Neuronal stem cell (in vitro differentiated cells): ENCODE data around the gene GATD1.

Experiments
- DNase-seq: peaks from one replicate; pipeline ENCODE4 v3.0.0-alpha.2; 2013; ENCODE audit warnings: low spot score
- H2AFZ ChIP-seq: one replicate; pipeline ENCODE4 v1.6.1; 2013; ENCODE audit warnings: mild to moderate bottlenecking, low read length, inconsistent platforms
- H2AK5ac ChIP-seq: 2 replicates; pipeline ENCODE4 v1.6.1; 2013; ENCODE audit warnings: low read depth, mild to moderate bottlenecking, inconsistent platforms, low read length, moderate library complexity, mixed read lengths
- H2BK120ac ChIP-seq: 2 replicates; pipeline ENCODE4 v1.6.1; 2013; ENCODE audit warnings: low read depth, mild to moderate bottlenecking, inconsistent platforms, low read length, moderate library complexity, mixed read lengths
- H2BK12ac ChIP-seq: one replicate; pipeline ENCODE4 v1.6.1; 2013; ENCODE audit warnings: low read length, inconsistent platforms
- H2BK15ac ChIP-seq: 2 replicates; pipeline ENCODE4 v1.6.1; 2013; ENCODE audit warnings: mild to moderate bottlenecking, low read length, inconsistent platforms, mixed read lengths
- H2BK5ac ChIP-seq: one replicate; pipeline ENCODE4 v1.6.1; 2013; ENCODE audit warnings: inconsistent platforms, mild to moderate bottlenecking, low read length, moderate library complexity
- H3K14ac ChIP-seq: one replicate; pipeline ENCODE4 v1.6.1; 2013; ENCODE audit warnings: low read length, inconsistent platforms
- H3K18ac ChIP-seq: 2 replicates; pipeline ENCODE4 v1.6.1; 2013; ENCODE audit warnings: low read length, inconsistent platforms
- H3K23ac ChIP-seq: 2 replicates; pipeline ENCODE4 v1.6.1; 2013; ENCODE audit warnings: low read depth, mild to moderate bottlenecking, mixed read lengths, low read length, inconsistent platforms; ENCODE audit not compliant: poor library complexity
- H3K27ac ChIP-seq: replicated peaks from 3 replicates; pipeline ENCODE4 v1.5.1; 2013; ENCODE audit warnings: low read length, inconsistent platforms
- H3K27me3 ChIP-seq, 3 experiments: 2 replicates each; pipeline ENCODE4 v1.6.1; 2013; ENCODE audit warnings: low read length in 3 of 3, mild to moderate bottlenecking in 2 of 3, inconsistent platforms in 1 of 3, low read depth in 1 of 3, mixed read lengths in 1 of 3, moderate library complexity in 1 of 3; ENCODE audit not compliant: control insufficient read depth in 3 of 3, insufficient read depth in 3 of 3
- H3K36me3 ChIP-seq, 2 donors: replicated peaks in 1 of 2; 2 replicates each; pipeline ENCODE4 v1.6.1; 2013; ENCODE audit warnings: low read length in 2 of 2; ENCODE audit not compliant: control insufficient read depth in 2 of 2, insufficient read depth in 2 of 2
- H3K4ac ChIP-seq: 2 replicates; pipeline ENCODE4 v1.6.1; 2013; ENCODE audit warnings: inconsistent platforms, mild to moderate bottlenecking, low read length, moderate library complexity
- H3K4me1 ChIP-seq, 2 donors: 1 replicate in 1 of 2; 2 replicates in 1 of 2; pipeline ENCODE4 v1.6.1; 2013; ENCODE audit warnings: low read length in 2 of 2, low read depth in 1 of 2; ENCODE audit not compliant: control insufficient read depth in 2 of 2, insufficient read depth in 1 of 2
- H3K4me2 ChIP-seq: one replicate; pipeline ENCODE4 v1.6.1; 2013; ENCODE audit warnings: mild to moderate bottlenecking, low read length, inconsistent platforms; ENCODE audit not compliant: insufficient read depth, poor library complexity, severe bottlenecking
- H3K4me3 ChIP-seq, 2 donors: 2 replicates each; pipeline ENCODE4 v1.5.1; 2013; ENCODE audit warnings: low read length in 2 of 2, mild to moderate bottlenecking in 2 of 2, inconsistent platforms in 1 of 2, moderate library complexity in 1 of 2
- H3K79me1 ChIP-seq: one replicate; pipeline ENCODE4 v1.6.1; 2013; ENCODE audit warnings: low read depth, mild to moderate bottlenecking, inconsistent platforms, low read length, moderate library complexity
- H3K9ac ChIP-seq: one replicate; pipeline ENCODE4 v1.6.1; 2013; ENCODE audit warnings: mild to moderate bottlenecking, low read depth, low read length, inconsistent platforms; ENCODE audit not compliant: poor library complexity
- H3K9me3 ChIP-seq, 2 donors: replicated peaks in 1 of 2; 2 replicates each; pipeline versions ENCODE3 to v1.6.1; 2013; ENCODE audit warnings: low read length in 2 of 2, mild to moderate bottlenecking in 2 of 2, inconsistent platforms in 1 of 2, low read depth in 1 of 2, mixed read lengths in 1 of 2, moderate library complexity in 1 of 2; ENCODE audit not compliant: control insufficient read depth in 2 of 2, insufficient read depth in 1 of 2
- H4K8ac ChIP-seq: one replicate; pipeline ENCODE4 v1.6.1; 2013; ENCODE audit warnings: low read depth, mild to moderate bottlenecking, inconsistent platforms, low read length, moderate library complexity
- H4K91ac ChIP-seq: one replicate; pipeline ENCODE4 v1.6.1; 2013; ENCODE audit warnings: low read length, low read depth, mild to moderate bottlenecking, inconsistent platforms; ENCODE audit not compliant: poor library complexity
- WGBS, 2 donors: extraction: QIAGEN DNeasy Blood & Tissue Kit; methylation state at CpG; one replicate each; pipeline ENCODE4 v1.1.7; 2013; ENCODE audit warnings: missing lambda C conversion rate in 2 of 2, mixed read lengths in 1 of 2; ENCODE audit not compliant: insufficient read length in 2 of 2, insufficient replicate concordance in 1 of 2; ENCODE audit errors: extremely low coverage in 2 of 2; 5-methylcytosine and 5-hydroxymethylcytosine counted together

Gene GATD1

DNA sequence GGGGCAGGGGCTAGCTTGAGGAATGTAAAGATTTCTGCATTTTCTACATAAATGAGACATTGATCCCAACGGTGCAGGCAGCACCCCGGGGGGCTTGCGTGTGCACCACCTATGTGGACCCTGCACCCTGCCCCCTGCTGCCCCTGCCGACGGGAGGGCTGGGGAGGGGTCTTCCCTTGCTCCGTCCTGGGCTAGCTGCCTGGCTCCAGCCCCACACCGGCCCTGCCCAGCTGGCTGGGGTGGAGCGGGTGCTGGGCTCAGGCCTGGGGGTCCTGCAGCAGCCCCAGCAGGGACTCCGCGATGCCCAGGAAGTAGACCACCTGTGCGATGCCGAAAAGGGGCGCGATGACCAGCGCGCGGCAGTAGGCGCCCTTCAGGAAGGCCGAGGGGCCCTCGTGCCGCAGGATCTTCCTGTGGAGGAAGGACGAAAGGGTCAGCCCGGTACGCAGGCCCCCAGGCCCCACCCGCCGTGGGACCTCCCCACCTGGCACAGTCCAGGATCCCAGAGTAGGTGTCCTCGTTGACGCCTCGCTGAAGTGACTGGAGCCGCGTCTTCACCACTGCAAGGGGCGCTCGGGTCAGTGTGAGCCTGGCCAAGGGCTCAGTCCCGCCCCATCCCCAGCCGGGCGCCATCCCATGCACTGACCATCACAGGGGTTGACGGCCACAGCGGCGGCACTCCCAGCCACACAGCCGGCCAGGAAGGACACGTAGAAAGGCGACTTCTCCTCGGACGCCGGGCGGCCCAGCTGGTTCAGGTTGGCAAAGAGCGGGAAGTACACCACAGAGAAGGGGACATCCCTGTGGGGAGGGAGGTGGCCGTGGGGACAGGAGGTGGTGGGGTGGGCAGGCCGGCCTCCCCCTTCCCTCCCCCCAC is 14.6 kb upstream of the GATD1 start:
- Histone ChIP-seq H3K27me3 (no peaks in the 10 kb centered on the region), H3K9me3 (no peaks in the 10 kb centered on the region), H2AFZ (no peak overlapping the region), H3K4me1 (peaks cover 16 to 25% of the 10 kb centered on the region in 2 donors), H3K9ac (no peak overlapping the region), H3K4me3 (no peak overlapping the region), H2BK120ac (no peak overlapping the region), H2AK5ac (no peak overlapping the region), H3K23ac (no peak overlapping the region), H2BK12ac (no peak overlapping the region), H2BK5ac (no peak overlapping the region), H3K14ac (no peak overlapping the region), H2BK15ac (no peak overlapping the region), H3K18ac (no peak overlapping the region), H3K79me1 (peaks cover 21% of the 10 kb centered on the region), H3K4ac (no peak overlapping the region), H4K8ac (no peak overlapping the region), H4K91ac (no peak overlapping the region), H3K36me3 (peaks cover 19 to 40% of the 10 kb centered on the region in 2 donors), H3K4me2 (no peak overlapping the region), H3K27ac (no peak overlapping the region)
- DNase-seq, result no peak
- no CpG with 5 or more reads among the region's 49 CpGs for WGBS, 2 donors

DNA sequence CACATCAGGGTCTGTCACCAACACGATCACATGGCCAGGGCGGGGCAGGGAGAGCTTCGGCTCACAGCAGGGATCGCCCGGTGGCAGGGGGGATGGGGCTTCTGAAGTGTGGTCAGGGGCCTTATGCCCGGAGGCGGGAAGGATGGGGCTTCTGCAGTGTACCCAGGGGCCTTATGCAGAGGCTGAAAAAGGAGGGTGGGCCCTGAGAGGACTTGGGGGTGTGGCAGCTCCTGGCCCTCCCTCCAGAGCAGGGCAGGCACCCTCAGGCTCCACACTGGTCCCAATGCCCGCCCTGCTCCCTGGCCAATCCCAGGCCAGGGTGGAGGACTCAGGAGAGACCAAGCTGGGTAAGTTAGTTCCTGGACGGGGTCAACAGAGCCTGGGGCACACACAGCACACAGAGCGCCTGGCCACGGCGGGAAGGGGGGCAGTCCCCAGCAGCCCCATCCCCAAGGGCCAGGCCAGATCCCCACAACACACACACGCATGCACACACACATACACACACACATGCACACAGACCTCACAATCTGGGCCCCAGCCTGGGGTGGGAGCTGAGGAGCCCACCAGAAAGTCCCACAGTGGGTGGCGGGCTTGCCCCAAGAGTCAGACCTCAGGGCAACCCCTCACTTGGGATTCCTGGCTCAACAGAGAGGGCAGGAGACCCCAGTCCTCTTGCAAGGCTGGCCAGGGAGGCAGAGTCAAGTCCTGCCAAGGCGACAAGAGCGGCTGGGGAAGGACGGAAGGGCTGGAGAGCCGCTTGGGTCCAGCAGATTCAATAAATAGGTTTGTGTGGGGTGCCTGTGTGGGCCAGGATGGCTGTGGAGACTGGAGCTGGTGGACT is 13.7 kb upstream of the GATD1 start:
- no peak overlapping the region for H3K23ac ChIP-seq
- peak overlapping the region; percentile 63 for H2AK5ac ChIP-seq
- H4K8ac ChIP-seq, result peak overlapping the region; percentile 17
- peak overlapping the region; percentile 58 for H2BK12ac ChIP-seq
- H2BK5ac ChIP-seq, result peak overlapping the region; percentile 53
- H2BK120ac ChIP-seq, result no peak overlapping the region
- peaks cover 19 to 40% of the 10 kb centered on the region in 2 donors for H3K36me3 ChIP-seq
- H3K9me3 ChIP-seq, result no peaks in the 10 kb centered on the region
- peaks cover 9 to 15% of the 10 kb centered on the region in 2 donors for H3K4me1 ChIP-seq
- H3K79me1 ChIP-seq, result peaks cover 16% of the 10 kb centered on the region
- peak overlapping the region; percentile 66 for H3K18ac ChIP-seq
- peak overlapping the region; percentile 67 for H2BK15ac ChIP-seq
- DNase-seq, result no peak
- H3K27me3 ChIP-seq, result no peaks in the 10 kb centered on the region
- H3K9ac ChIP-seq, result peak overlapping the region; percentile 60
- H2AFZ ChIP-seq, result no peak overlapping the region
- H3K4me2 ChIP-seq, result peak overlapping the region; percentile 40
- no peak overlapping the region for H3K4ac ChIP-seq
- no peak overlapping the region for H3K4me3 ChIP-seq
- no peak overlapping the region for H3K14ac ChIP-seq
- H4K91ac ChIP-seq, result no peak overlapping the region
- no CpG with 5 or more reads among the region's 18 CpGs for WGBS, 2 donors
- peak overlapping the region; percentile 58 for H3K27ac ChIP-seq

DNA sequence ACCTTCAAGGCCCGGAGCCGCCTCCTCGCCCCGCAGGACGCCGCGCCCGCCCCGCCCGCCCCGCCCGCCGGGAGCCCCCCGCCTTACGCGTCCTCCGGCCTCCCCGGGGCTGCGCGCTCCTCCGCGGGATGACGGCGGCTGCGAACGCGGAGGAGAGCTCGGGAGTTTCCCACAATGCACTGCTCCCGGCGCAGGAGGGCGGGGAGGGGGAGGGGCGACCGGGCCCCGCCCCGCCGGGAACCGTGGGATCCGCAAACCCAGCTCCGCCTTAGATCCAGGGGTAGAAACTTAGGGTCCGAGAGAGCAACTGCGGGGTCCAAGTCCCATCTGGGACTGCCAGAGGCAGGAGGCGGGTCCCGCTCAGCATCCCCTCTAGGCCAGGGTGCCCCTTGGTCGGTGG is 12.7 kb upstream of the GATD1 start, which contains the start of gene CEND1:
CEND1 (minus strand) TSS at position 148 of the 400 bp plus-strand sequence. CDS start 1,514 bp downstream, outside the sequence.
- peak within 1 kb of the TSS; percentile 58 for H3K27ac ChIP-seq
- peaks cover 12% of the 10 kb centered on the region for H3K79me1 ChIP-seq
- no peak within 1 kb of the TSS for H2BK12ac ChIP-seq
- H3K36me3 ChIP-seq, result peaks cover 19 to 40% of the 10 kb centered on the region in 2 donors
- H2AK5ac ChIP-seq, result peak within 1 kb of the TSS; percentile 63
- peak within 1 kb of the TSS; percentile 53 for H2BK5ac ChIP-seq
- DNase-seq, result peak; percentile 51
- H3K4ac ChIP-seq, result no peak within 1 kb of the TSS
- H3K27me3 ChIP-seq, result no peaks in the 10 kb centered on the region
- peak within 1 kb of the TSS; percentile 56 for H3K4me2 ChIP-seq
- H2BK120ac ChIP-seq, result no peak within 1 kb of the TSS
- peak within 1 kb of the TSS; percentile 87 for H3K18ac ChIP-seq
- no CpG with 5 or more reads among the region's 44 CpGs for WGBS, 2 donors
- peaks cover 8 to 11% of the 10 kb centered on the region in 2 donors for H3K4me1 ChIP-seq
- H2BK15ac ChIP-seq, result peak within 1 kb of the TSS; percentile 67
- H4K91ac ChIP-seq, result no peak within 1 kb of the TSS
- H2AFZ ChIP-seq, result no peak within 1 kb of the TSS
- H4K8ac ChIP-seq, result peak within 1 kb of the TSS; percentile 17
- H3K9ac ChIP-seq, result peak within 1 kb of the TSS; percentile 60
- peak within 1 kb of the TSS; percentile 75 for H3K14ac ChIP-seq
- no peaks in the 10 kb centered on the region for H3K9me3 ChIP-seq
- H3K4me3 ChIP-seq, result peak within 1 kb of the TSS in 1 of 2 donors; percentile 72
- H3K23ac ChIP-seq, result peak within 1 kb of the TSS; percentile 25
